Neural progenitor cell (in vitro differentiated cells): ENCODE data around the gene ARNT2.

ENCODE experiments used
- EZH2 ChIP-seq: fragments of 200-600 bp; sonication (generic); IDR thresholded peaks from 2 replicates; pipeline ENCODE4 v1.6.1; 2017; ENCODE audit warnings: antibody characterized with exemption, mild to moderate bottlenecking, moderate library complexity
- EZH2phosphoT487 ChIP-seq: fragments of 200-600 bp; sonication (generic); IDR thresholded peaks from 2 replicates; pipeline ENCODE4 v1.6.1; 2017; ENCODE audit warnings: antibody characterized with exemption

GRCh38 chr15:80416702-80417101, 12.5 kb downstream of the ARNT2 start:
- TF ChIP-seq EZH2phosphoT487 (no peak), EZH2 (no peak)
